Measurements from ENCODE around the gene TRPM8. TPM values are rescaled to one million over a fixed set of nuclear protein-coding genes. Genes with fewer than 3 reads are reported as not detected.

TRPM8 gene
- total RNA-seq, 6 experiments from 2014 or later = 23.9 to 99.5 (median 48.6) TPM

DNA sequence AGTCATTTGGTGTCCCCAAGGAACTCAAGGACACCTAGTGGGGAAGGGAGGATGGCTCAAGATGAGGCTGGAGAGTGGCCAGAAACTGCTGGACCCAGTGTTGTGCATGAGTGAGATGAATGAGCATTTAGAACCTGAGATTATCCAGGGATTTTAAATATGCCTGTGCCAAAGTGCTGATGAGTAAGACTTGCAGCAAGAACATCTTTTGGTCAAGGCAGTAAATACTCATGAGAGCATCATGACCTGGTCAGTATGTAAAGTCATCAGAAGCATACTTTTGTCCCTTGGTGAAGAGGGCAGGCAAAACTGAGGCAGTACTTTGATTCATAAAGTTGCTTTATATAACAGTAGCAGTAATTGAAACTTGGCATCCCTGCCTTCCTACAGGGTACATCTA, 130.2 kb downstream of the TRPM8 start:
- TF ChIP-seq POLR2A (IDR thresholded peaks at IDR 0.05) = no peak
- TF ChIP-seq, protein P1, sequence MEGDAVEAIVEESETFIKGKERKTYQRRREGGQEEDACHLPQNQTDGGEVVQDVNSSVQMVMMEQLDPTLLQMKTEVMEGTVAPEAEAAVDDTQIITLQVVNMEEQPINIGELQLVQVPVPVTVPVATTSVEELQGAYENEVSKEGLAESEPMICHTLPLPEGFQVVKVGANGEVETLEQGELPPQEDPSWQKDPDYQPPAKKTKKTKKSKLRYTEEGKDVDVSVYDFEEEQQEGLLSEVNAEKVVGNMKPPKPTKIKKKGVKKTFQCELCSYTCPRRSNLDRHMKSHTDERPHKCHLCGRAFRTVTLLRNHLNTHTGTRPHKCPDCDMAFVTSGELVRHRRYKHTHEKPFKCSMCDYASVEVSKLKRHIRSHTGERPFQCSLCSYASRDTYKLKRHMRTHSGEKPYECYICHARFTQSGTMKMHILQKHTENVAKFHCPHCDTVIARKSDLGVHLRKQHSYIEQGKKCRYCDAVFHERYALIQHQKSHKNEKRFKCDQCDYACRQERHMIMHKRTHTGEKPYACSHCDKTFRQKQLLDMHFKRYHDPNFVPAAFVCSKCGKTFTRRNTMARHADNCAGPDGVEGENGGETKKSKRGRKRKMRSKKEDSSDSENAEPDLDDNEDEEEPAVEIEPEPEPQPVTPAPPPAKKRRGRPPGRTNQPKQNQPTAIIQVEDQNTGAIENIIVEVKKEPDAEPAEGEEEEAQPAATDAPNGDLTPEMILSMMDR (IDR thresholded peaks at IDR 0.05) = no peak
- Histone ChIP-seq H3K4me1 (peaks cover 0 to 11% (median 0%) of the 10 kb centered on the region in 4 donors), H3K36me3 (no peaks in the 10 kb centered on the region), H3K27me3 (no peaks in the 10 kb centered on the region), H3K4me3 (no peak overlapping the region), H3K27ac (no peak overlapping the region), H3K9me3 (no peaks in the 10 kb centered on the region)
- no peak for ATAC-seq
- intact Hi-C loops (cut with DNase I) = no loop called here
- no peak for DNase-seq

DNA sequence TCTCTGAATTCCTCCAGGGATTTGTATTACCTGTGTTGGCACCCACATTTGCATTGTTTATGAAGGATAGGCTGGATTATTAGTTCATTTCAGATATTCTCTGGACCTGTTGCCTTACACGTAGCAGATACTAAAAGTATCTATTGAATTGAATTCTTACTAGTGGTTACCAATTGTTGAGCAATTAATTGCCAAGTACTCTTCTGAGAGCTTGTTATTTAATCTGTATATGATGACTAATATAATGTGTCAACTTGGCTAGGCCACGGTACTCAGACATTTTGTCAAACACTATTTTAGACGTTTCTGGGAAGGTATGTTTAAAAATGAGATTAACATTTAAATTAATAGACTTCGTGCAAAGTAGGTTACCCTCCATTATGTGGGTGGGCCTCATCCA, 130.9 kb downstream of the TRPM8 start:
- ATAC-seq = no peak
- intact Hi-C loops (cut with DNase I) = no loop called here

DNA sequence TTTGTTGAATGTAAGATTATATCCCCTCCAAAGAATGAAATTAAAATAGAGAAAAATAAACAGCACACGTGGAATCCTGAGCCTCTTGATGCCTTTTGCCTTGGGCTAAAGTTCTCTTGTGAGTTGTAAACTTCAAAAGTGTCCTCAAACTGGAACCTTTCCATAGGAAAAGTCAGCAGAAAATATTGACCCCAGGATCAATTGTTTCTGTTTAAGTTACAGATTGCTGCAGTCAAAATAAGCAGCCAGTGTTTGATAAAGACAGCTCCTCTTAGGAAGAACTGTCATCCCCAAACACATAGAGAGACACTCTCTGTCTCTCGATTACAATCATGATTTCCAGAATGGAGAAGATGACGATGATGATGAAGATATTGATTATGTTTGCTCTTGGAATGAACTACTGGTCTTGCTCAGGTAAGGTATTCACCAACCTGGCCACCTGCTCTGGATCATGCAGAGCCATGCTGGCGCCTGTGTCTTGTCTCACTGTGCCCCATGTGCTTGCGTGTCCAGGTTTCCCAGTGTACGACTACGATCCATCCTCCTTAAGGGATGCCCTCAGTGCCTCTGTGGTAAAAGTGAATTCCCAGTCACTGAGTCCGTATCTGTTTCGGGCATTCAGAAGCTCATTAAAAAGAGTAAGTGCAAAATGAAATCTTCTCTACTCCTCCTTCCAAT, 133.4 kb downstream of the TRPM8 start, which contains the start of gene SPP2:
Gene SPP2, plus strand, starts transcription at position 248 of the 681 bp plus-strand sequence. Its CDS starts 85 bp downstream, at position 333.
- no peaks in the 10 kb centered on the region for H3K36me3 ChIP-seq
- peak within 1 kb of the TSS; percentile 12 to 60 (median 48) for H3K4me3 ChIP-seq
- WGBS (ENCODE audit: insufficient coverage, low coverage, low lambda C conversion rate, missing lambda C conversion rate) = 24% methylated on average over 8 of the region's 9 CpGs
- ATAC-seq (peak; percentile 70 to 83 (median 82)), DNase-seq (peak in 2 of 3 donors; percentile 62 to 75)
- H3K4me1 ChIP-seq = peaks cover 0 to 19% (median 0%) of the 10 kb centered on the region in 4 donors
- H3K27ac ChIP-seq = peak within 1 kb of the TSS in 2 of 3 donors; percentile 54 to 75
- intact Hi-C loops (cut with DNase I) = no loop called here
- H3K9me3 ChIP-seq = no peaks in the 10 kb centered on the region
- no peak for TF ChIP-seq POLR2A (IDR thresholded peaks at IDR 0.05)
- TF ChIP-seq, protein P1 (IDR thresholded peaks at IDR 0.05) = no peak
- no peaks in the 10 kb centered on the region for H3K27me3 ChIP-seq

More for the DNA sequence above, 130.9 kb downstream of the TRPM8 start:
- H3K9me3 ChIP-seq = no peaks in the 10 kb centered on the region
- no peak overlapping the region for H3K27ac ChIP-seq
- no peaks in the 10 kb centered on the region for H3K27me3 ChIP-seq
- no peak for DNase-seq
- TF ChIP-seq POLR2A (IDR thresholded peaks at IDR 0.05) = no peak
- TF ChIP-seq, protein P1 (IDR thresholded peaks at IDR 0.05) = no peak
- peaks cover 0 to 16% (median 0%) of the 10 kb centered on the region in 4 donors for H3K4me1 ChIP-seq
- 83% methylated on average over 4 of the region's 4 CpGs for WGBS (ENCODE audit: insufficient coverage, low coverage, low lambda C conversion rate, missing lambda C conversion rate)
- H3K36me3 ChIP-seq = no peaks in the 10 kb centered on the region
- H3K4me3 ChIP-seq = no peak overlapping the region

DNA sequence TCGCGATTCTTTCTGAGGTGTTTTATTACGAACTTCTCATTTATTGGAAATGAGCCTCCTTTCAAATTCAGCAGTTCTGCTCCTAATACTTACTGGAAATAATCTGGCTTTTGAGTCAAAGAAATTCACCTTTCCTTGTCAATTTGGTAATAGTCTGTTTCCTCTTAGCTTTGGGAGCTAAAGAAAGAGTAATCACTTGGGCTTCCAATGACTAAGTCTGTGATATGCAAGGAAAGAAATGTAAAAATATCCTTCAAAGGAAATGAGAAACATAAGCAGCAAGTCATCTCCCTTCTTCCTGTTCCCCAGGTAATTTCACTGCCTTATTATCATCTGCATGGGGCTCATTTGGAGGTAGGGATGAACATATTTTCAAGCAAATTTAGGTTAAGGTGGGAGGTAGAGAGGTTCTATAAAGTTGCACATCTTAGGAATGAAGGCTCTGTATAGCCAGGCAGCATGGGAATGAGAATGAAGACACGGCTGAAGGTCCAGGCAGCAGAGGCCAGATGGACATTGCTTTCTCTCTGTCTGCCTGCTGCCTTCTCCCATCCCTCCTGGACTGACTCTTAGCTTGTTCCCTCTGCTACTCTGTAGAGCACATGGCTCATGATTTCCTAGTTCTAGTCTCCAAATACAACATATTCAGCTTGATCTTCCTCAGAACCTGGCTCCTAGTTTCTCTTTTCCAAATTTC, 134.3 kb downstream of the TRPM8 start:
- intact Hi-C loops (cut with DNase I) = no loop called here
- Histone ChIP-seq H3K4me1 (peaks cover 0 to 19% (median 0%) of the 10 kb centered on the region in 4 donors), H3K27me3 (no peaks in the 10 kb centered on the region), H3K36me3 (no peaks in the 10 kb centered on the region), H3K4me3 (peak overlapping the region; percentile 12 to 60 (median 48)), H3K27ac (peak overlapping the region in 2 of 3 donors; percentile 54 to 75), H3K9me3 (no peaks in the 10 kb centered on the region)
- ATAC-seq = peak; percentile 61 to 68 (median 62)
- WGBS (ENCODE audit: insufficient coverage, low coverage, low lambda C conversion rate, missing lambda C conversion rate) = 30% methylated on average over 4 of the region's 4 CpGs
- TF ChIP-seq, protein P1 (IDR thresholded peaks at IDR 0.05) = no peak
- no peak for TF ChIP-seq POLR2A (IDR thresholded peaks at IDR 0.05)
- DNase-seq = no peak

All from right lobe of liver (tissue), 6 donors.